ENCODE data around the gene FOXK2.

The FOXK2 gene

GRCh38 chr17:82615084-82616020, 95.8 kb downstream of the FOXK2 start:
- peaks cover 51 to 71% of the 10 kb centered on the region in 2 donors for H3K36me3 Mint-ChIP-seq
- DNase-seq = no peak
- H3K27ac Mint-ChIP-seq = no peak overlapping the region
- no peaks in the 10 kb centered on the region for H3K9me3 Mint-ChIP-seq
- H3K4me3 Mint-ChIP-seq = no peak overlapping the region
- ATAC-seq (replicated peaks) = no peak
- no peaks in the 10 kb centered on the region for H3K27me3 Mint-ChIP-seq
- no peaks in the 10 kb centered on the region for H3K4me1 Mint-ChIP-seq

GRCh38 chr17:82616021-82616711, 96.6 kb downstream of the FOXK2 start:
- Mint-ChIP-seq H3K36me3 (peaks cover 51 to 72% of the 10 kb centered on the region in 2 donors), H3K4me1 (no peaks in the 10 kb centered on the region), H3K9me3 (no peaks in the 10 kb centered on the region), H3K27me3 (no peaks in the 10 kb centered on the region), H3K4me3 (no peak overlapping the region), H3K27ac (peak overlapping the region; percentile 60)
- ATAC-seq (replicated peaks) (no peak), DNase-seq (no peak)

DNA sequence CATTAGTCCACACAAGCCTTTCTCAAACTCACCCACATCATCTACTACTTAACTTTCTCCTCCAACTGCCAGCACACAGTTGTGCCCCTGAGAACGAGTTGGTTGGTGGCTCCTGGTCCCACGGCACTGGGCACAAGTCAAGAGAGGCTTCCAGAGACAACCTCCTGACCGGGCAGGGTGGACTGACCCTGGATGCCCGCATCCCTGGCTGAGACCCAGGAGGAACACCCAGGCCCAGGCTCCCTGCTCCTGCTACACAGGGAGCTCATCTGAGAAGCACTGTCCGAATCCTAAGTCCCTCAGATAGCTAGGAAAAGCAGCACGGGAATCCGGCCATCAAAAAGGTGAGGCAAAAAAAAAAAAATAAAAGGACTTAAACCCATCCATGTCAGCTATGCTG, 99.7 kb downstream of the FOXK2 start:
- Mint-ChIP-seq H3K27me3 (no peaks in the 10 kb centered on the region), H3K27ac (peak overlapping the region; percentile 47), H3K9me3 (no peaks in the 10 kb centered on the region), H3K36me3 (peaks cover 49 to 61% of the 10 kb centered on the region in 2 donors), H3K4me3 (no peak overlapping the region), H3K4me1 (peaks cover 0 to 2% of the 10 kb centered on the region in 2 donors)
- DNase-seq = no peak
- no peak for ATAC-seq (replicated peaks)

GRCh38 chr17:82619641-82620040, 100.1 kb downstream of the FOXK2 start:
- Mint-ChIP-seq H3K36me3 (peaks cover 51 to 58% of the 10 kb centered on the region in 2 donors), H3K27ac (no peak overlapping the region)

GRCh38 chr17:82623707-82624106, 104.2 kb downstream of the FOXK2 start:
- ATAC-seq (replicated peaks) = no peak
- no peak overlapping the region for H3K27ac Mint-ChIP-seq
- peaks cover 4 to 9% of the 10 kb centered on the region in 2 donors for H3K4me1 Mint-ChIP-seq
- H3K27me3 Mint-ChIP-seq = no peaks in the 10 kb centered on the region
- no peaks in the 10 kb centered on the region for H3K9me3 Mint-ChIP-seq
- peaks cover 49 to 52% of the 10 kb centered on the region in 2 donors for H3K36me3 Mint-ChIP-seq
- DNase-seq = no peak
- H3K4me3 Mint-ChIP-seq = no peak overlapping the region

More at GRCh38 chr17:82619641-82620040, 100.1 kb downstream of the FOXK2 start:
- Mint-ChIP-seq H3K4me1 (peaks cover 0 to 2% of the 10 kb centered on the region in 2 donors), H3K27me3 (no peaks in the 10 kb centered on the region), H3K4me3 (no peak overlapping the region), H3K9me3 (no peaks in the 10 kb centered on the region)
- ATAC-seq (replicated peaks) (no peak), DNase-seq (no peak)

- no peak overlapping the region for H3K4me3 Mint-ChIP-seq
- ATAC-seq (replicated peaks) (no peak), DNase-seq (no peak)
- H3K27ac Mint-ChIP-seq = peak overlapping the region; percentile 2
- H3K4me1 Mint-ChIP-seq = peaks cover 5 to 9% of the 10 kb centered on the region in 2 donors
- no peaks in the 10 kb centered on the region for H3K27me3 Mint-ChIP-seq
- H3K36me3 Mint-ChIP-seq = peaks cover 42 to 53% of the 10 kb centered on the region in 2 donors
- H3K9me3 Mint-ChIP-seq = no peaks in the 10 kb centered on the region
Observed at GRCh38 chr17:82627405-82627804, 107.9 kb downstream of the FOXK2 start.

DNA sequence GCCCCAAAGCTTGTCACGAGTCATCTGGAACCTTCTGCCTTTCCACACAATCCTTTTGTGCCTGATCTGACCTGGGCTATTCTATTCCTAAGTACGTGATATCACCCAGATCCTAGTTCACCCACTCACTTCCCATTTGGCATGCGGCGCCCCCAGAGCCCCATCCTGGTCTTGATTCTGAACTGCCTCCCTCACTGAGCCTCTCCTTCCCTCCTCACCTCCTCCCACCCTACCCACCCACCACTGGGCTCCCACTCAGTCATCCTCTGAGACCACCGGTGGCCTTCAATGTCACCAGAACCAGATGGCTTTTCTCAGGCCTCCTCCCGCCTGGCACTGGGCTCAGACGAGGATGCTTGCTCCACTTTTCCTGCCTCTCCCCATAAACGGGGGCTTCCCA, 110.2 kb downstream of the FOXK2 start:
- no peak for ATAC-seq (replicated peaks)
- Mint-ChIP-seq H3K27ac (peak overlapping the region; percentile 60), H3K9me3 (no peaks in the 10 kb centered on the region), H3K4me1 (peaks cover 9 to 23% of the 10 kb centered on the region in 2 donors), H3K27me3 (no peaks in the 10 kb centered on the region), H3K4me3 (no peak overlapping the region), H3K36me3 (peaks cover 38 to 56% of the 10 kb centered on the region in 2 donors)
- no peak for DNase-seq

GRCh38 chr17:82630212-82630611, 110.7 kb downstream of the FOXK2 start:
- Mint-ChIP-seq H3K36me3 (peaks cover 36 to 57% of the 10 kb centered on the region in 2 donors), H3K27ac (no peak overlapping the region), H3K27me3 (no peaks in the 10 kb centered on the region), H3K4me1 (peaks cover 10 to 25% of the 10 kb centered on the region in 2 donors), H3K9me3 (no peaks in the 10 kb centered on the region), H3K4me3 (no peak overlapping the region)
- DNase-seq (no peak), ATAC-seq (replicated peaks) (no peak)

GRCh38 chr17:82631544-82631943, 112.0 kb downstream of the FOXK2 start:
- no peak for DNase-seq
- Mint-ChIP-seq H3K36me3 (peaks cover 36 to 57% of the 10 kb centered on the region in 2 donors), H3K4me3 (no peak overlapping the region)

DNA sequence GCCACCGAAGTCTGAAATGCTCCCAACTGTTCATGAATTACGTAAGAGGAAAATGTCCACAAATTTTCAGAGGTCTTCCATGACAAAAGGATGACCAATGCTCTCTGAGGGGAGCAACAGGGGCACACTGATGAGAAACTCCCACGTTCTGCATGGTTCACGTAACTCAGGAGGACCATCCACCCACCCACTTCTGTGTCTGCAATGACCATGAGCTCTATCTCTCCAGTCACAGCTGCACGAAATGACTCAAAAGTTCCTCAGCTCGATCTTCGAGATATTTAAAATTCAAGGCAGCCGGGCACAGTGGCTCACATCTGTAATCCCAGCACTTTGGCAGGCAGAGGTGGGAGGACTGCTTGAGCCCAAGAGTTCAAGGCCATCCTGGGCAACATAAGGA, 112.9 kb downstream of the FOXK2 start:
- Mint-ChIP-seq H3K27me3 (no peaks in the 10 kb centered on the region), H3K27ac (no peak overlapping the region), H3K4me1 (peaks cover 12 to 33% of the 10 kb centered on the region in 2 donors), H3K36me3 (peaks cover 40 to 57% of the 10 kb centered on the region in 2 donors), H3K9me3 (peaks cover 0 to 5% of the 10 kb centered on the region in 2 donors), H3K4me3 (no peak overlapping the region)
- ATAC-seq (replicated peaks) (peak in 1 of 2 donors; percentile 20), DNase-seq (no peak)

More at GRCh38 chr17:82631544-82631943, 112.0 kb downstream of the FOXK2 start:
- Mint-ChIP-seq H3K9me3 (peaks cover 0 to under 1% of the 10 kb centered on the region in 2 donors), H3K27ac (no peak overlapping the region), H3K4me1 (peaks cover 11 to 29% of the 10 kb centered on the region in 2 donors), H3K27me3 (no peaks in the 10 kb centered on the region)
- no peak for ATAC-seq (replicated peaks)

GRCh38 chr17:82633343-82633742, 113.8 kb downstream of the FOXK2 start:
- ATAC-seq (replicated peaks) = no peak
- H3K36me3 Mint-ChIP-seq = peaks cover 39 to 57% of the 10 kb centered on the region in 2 donors
- no peak overlapping the region for H3K27ac Mint-ChIP-seq

DNA sequence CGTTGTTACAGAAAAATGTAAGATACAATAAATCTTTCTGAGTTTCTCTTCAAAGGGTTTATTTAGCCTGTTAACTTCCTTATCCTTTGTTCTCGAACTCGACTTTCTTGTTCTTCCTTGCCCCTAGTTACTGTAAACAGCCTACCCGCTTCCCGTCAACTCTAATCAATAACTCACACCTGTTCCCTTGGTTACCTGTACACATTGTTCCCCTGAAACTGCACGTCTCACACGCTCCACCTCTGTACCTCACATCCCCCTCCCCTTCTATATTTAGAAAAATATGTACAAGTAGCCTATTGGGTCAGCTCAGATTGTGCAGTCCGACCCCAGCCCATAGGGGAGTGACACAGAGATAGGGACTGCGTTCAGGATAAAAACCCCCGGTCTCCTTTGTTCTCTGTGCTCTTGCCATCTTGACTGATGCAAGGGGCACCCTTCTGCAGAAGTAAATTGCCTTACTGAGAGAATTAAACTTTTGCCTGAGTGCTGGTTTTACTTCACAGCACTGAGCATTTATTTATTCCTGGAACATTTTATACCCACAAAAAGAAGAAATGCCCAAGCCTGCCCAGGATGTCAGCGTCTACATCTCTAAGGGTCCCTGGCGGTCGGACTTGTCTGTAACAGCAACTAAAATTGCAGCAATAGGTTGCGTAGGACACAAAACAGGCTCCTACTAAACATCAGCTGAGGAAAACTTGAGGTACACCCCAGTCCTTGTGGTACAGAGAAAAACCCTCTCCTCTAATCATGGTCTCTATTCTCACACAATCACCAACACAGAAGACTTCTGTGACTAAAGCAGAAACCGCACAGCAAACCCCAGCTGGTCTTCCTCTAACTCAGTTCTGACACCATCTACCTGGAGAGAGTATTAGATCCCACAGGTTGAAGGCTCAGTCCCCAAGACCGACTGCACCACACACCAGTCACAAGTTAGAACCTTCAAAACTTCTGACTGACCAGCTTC, 117.4 kb downstream of the FOXK2 start:
- peaks cover 0 to 6% of the 10 kb centered on the region in 2 donors for H3K9me3 Mint-ChIP-seq
- ATAC-seq (replicated peaks) (no peak), DNase-seq (no peak)
- H3K27ac Mint-ChIP-seq = peak overlapping the region; percentile 14
- peaks cover 45 to 61% of the 10 kb centered on the region in 2 donors for H3K36me3 Mint-ChIP-seq
- H3K4me3 Mint-ChIP-seq = no peak overlapping the region
- H3K27me3 Mint-ChIP-seq = no peaks in the 10 kb centered on the region
- H3K4me1 Mint-ChIP-seq = peaks cover 22 to 53% of the 10 kb centered on the region in 2 donors

More at GRCh38 chr17:82633343-82633742, 113.8 kb downstream of the FOXK2 start:
- Mint-ChIP-seq H3K9me3 (peaks cover 0 to 6% of the 10 kb centered on the region in 2 donors), H3K4me1 (peaks cover 10 to 30% of the 10 kb centered on the region in 2 donors), H3K27me3 (no peaks in the 10 kb centered on the region), H3K4me3 (no peak overlapping the region)
- DNase-seq = no peak

- DNase-seq (no peak), ATAC-seq (replicated peaks) (no peak)
- no peaks in the 10 kb centered on the region for H3K27me3 Mint-ChIP-seq
- peaks cover 49 to 59% of the 10 kb centered on the region in 2 donors for H3K36me3 Mint-ChIP-seq
- peaks cover 21 to 53% of the 10 kb centered on the region in 2 donors for H3K4me1 Mint-ChIP-seq
- H3K4me3 Mint-ChIP-seq = no peak overlapping the region
- H3K27ac Mint-ChIP-seq = no peak overlapping the region
- H3K9me3 Mint-ChIP-seq = peaks cover 0 to 6% of the 10 kb centered on the region in 2 donors
Observed at GRCh38 chr17:82638183-82638773, 118.7 kb downstream of the FOXK2 start.
